ENCODE measurements around the gene DENND1A.

Gene DENND1A

GRCh38 chr9:123552530-123552929 lies 377.4 kb downstream of the DENND1A start:
- no peak for TF ChIP-seq EZH2phosphoT487 (conservative IDR thresholded peaks at IDR 0.05; ENCODE audit: low read length)
- TF ChIP-seq, protein P1, sequence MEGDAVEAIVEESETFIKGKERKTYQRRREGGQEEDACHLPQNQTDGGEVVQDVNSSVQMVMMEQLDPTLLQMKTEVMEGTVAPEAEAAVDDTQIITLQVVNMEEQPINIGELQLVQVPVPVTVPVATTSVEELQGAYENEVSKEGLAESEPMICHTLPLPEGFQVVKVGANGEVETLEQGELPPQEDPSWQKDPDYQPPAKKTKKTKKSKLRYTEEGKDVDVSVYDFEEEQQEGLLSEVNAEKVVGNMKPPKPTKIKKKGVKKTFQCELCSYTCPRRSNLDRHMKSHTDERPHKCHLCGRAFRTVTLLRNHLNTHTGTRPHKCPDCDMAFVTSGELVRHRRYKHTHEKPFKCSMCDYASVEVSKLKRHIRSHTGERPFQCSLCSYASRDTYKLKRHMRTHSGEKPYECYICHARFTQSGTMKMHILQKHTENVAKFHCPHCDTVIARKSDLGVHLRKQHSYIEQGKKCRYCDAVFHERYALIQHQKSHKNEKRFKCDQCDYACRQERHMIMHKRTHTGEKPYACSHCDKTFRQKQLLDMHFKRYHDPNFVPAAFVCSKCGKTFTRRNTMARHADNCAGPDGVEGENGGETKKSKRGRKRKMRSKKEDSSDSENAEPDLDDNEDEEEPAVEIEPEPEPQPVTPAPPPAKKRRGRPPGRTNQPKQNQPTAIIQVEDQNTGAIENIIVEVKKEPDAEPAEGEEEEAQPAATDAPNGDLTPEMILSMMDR (IDR thresholded peaks at IDR 0.05; ENCODE audit: insufficient read depth, low read length, poor library complexity, severe bottlenecking), result no peak
- Histone ChIP-seq H3K4me2 (ENCODE audit: low read depth, low read length, poor library complexity, severe bottlenecking) (no peak overlapping the region), H3F3A (ENCODE audit: insufficient read depth) (no peaks in the 10 kb centered on the region), H3K36me3 (ENCODE audit: low read length) (no peaks in the 10 kb centered on the region), H3K9me2 (replicated peaks; ENCODE audit: insufficient read depth, low read length) (no peaks in the 10 kb centered on the region), H3K79me2 (ENCODE audit: insufficient read depth, low read length) (no peaks in the 10 kb centered on the region), H3K27ac (ENCODE audit: low read depth, low read length) (no peak overlapping the region), H4K20me1 (ENCODE audit: low read depth, low read length) (no peaks in the 10 kb centered on the region), H3K27me3 (ENCODE audit: low read length) (no peaks in the 10 kb centered on the region), H2AFZ (ENCODE audit: low read depth, low read length, severe bottlenecking) (no peak overlapping the region), H3K9ac (ENCODE audit: low read length) (no peak overlapping the region), H3K4me3 (ENCODE audit: insufficient read depth, low read length, poor library complexity, severe bottlenecking) (no peak overlapping the region), H3K9me3 (ENCODE audit: insufficient read depth, low read length) (no peaks in the 10 kb centered on the region)

GRCh38 chr9:123551734-123552133 lies 378.2 kb downstream of the DENND1A start:
- no peak overlapping the region for H2AFZ ChIP-seq (ENCODE audit: low read depth, low read length, severe bottlenecking)
- H3K4me3 ChIP-seq (ENCODE audit: insufficient read depth, low read length, poor library complexity, severe bottlenecking), result no peak overlapping the region
- no peaks in the 10 kb centered on the region for H4K20me1 ChIP-seq (ENCODE audit: low read depth, low read length)
- no peaks in the 10 kb centered on the region for H3K9me2 ChIP-seq (replicated peaks; ENCODE audit: insufficient read depth, low read length)
- no peaks in the 10 kb centered on the region for H3F3A ChIP-seq (ENCODE audit: insufficient read depth)
- no peaks in the 10 kb centered on the region for H3K27me3 ChIP-seq (ENCODE audit: low read length)
- no peak overlapping the region for H3K27ac ChIP-seq (ENCODE audit: low read depth, low read length)
- no peaks in the 10 kb centered on the region for H3K9me3 ChIP-seq (ENCODE audit: insufficient read depth, low read length)
- H3K36me3 ChIP-seq (ENCODE audit: low read length), result no peaks in the 10 kb centered on the region
- no peak overlapping the region for H3K4me2 ChIP-seq (ENCODE audit: low read depth, low read length, poor library complexity, severe bottlenecking)
- no peak overlapping the region for H3K9ac ChIP-seq (ENCODE audit: low read length)
- TF ChIP-seq, protein P1 (IDR thresholded peaks at IDR 0.05; ENCODE audit: insufficient read depth, low read length, poor library complexity, severe bottlenecking), result no peak
- no peak for TF ChIP-seq EZH2phosphoT487 (conservative IDR thresholded peaks at IDR 0.05; ENCODE audit: low read length)
- no peaks in the 10 kb centered on the region for H3K79me2 ChIP-seq (ENCODE audit: insufficient read depth, low read length)

DNA sequence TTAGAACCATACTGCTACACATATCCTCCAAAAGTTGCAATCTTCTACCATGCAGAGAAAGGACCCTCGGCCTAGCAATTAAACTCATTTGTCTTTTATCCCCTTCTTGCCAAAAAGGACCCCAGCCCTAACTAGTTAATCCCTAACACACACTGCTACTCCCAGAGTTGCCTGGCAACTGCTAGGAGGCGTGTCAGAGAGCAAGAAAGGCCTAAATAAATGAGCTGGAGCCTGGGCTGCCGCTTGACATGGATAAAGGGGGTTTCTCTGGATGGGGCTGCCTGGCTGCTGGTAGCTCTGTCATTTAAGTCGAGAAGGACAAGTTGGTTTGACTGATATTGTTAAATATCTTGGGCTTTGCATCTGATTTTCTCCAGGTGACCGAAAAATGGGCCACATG lies 379.1 kb downstream of the DENND1A start:
- Histone ChIP-seq H3K4me3 (ENCODE audit: insufficient read depth, low read length, poor library complexity, severe bottlenecking) (no peak overlapping the region), H3K9me3 (ENCODE audit: insufficient read depth, low read length) (no peaks in the 10 kb centered on the region), H4K20me1 (ENCODE audit: low read depth, low read length) (no peaks in the 10 kb centered on the region), H3K9me2 (replicated peaks; ENCODE audit: insufficient read depth, low read length) (no peaks in the 10 kb centered on the region), H3K9ac (ENCODE audit: low read length) (no peak overlapping the region), H3K79me2 (ENCODE audit: insufficient read depth, low read length) (no peaks in the 10 kb centered on the region), H3K27me3 (ENCODE audit: low read length) (no peaks in the 10 kb centered on the region), H3K4me2 (ENCODE audit: low read depth, low read length, poor library complexity, severe bottlenecking) (no peak overlapping the region), H3K27ac (ENCODE audit: low read depth, low read length) (no peak overlapping the region), H2AFZ (ENCODE audit: low read depth, low read length, severe bottlenecking) (no peak overlapping the region), H3K36me3 (ENCODE audit: low read length) (no peaks in the 10 kb centered on the region), H3F3A (ENCODE audit: insufficient read depth) (no peaks in the 10 kb centered on the region)
- TF ChIP-seq, protein P1 (IDR thresholded peaks at IDR 0.05; ENCODE audit: insufficient read depth, low read length, poor library complexity, severe bottlenecking), result no peak
- TF ChIP-seq EZH2phosphoT487 (conservative IDR thresholded peaks at IDR 0.05; ENCODE audit: low read length), result no peak

Measured in SU-DHL-6 (cell line).